A204.1 (cell line): ENCODE measurements around the gene D2HGDH.

ENCODE experiments used
- FAIRE-seq: peaks from 2 replicates; lab custom pipeline; 2012; peaks lifted over from hg19 to GRCh38; lab: Jason Lieb, UNC

Gene D2HGDH

GRCh38 chr2:241734467-241735208, at the start of gene D2HGDH:
D2HGDH (plus strand) TSS chr2:241734630; CDS start chr2:241735225, 595 bp downstream.
- FAIRE-seq = no peak

GRCh38 chr2:241686324-241686649, 48.1 kb upstream of the D2HGDH start:
- FAIRE-seq = no peak

- no peak for FAIRE-seq
Observed at GRCh38 chr2:241686650-241687425, 47.6 kb upstream of the D2HGDH start, which contains the start of gene DTYMK. DTYMK (minus strand) TSS chr2:241686815; CDS start chr2:241686783, 32 bp downstream.

- FAIRE-seq = no peak
Observed at GRCh38 chr2:241689306-241689705, 45.1 kb upstream of the D2HGDH start.

- FAIRE-seq = no peak
Observed at GRCh38 chr2:241690202-241690717, 44.2 kb upstream of the D2HGDH start.

GRCh38 chr2:241692448-241692847, 42.0 kb upstream of the D2HGDH start:
- no peak for FAIRE-seq

- no peak for FAIRE-seq
Observed at GRCh38 chr2:241695651-241696050, 38.8 kb upstream of the D2HGDH start.

- FAIRE-seq = no peak
Observed at GRCh38 chr2:241701149-241701398, 33.4 kb upstream of the D2HGDH start.

- no peak for FAIRE-seq
Observed at GRCh38 chr2:241701399-241702154, 32.9 kb upstream of the D2HGDH start, which contains the start of gene ING5. ING5 (plus strand) TSS chr2:241702039; CDS start chr2:241702066, 27 bp downstream.

GRCh38 chr2:241702155-241703031, 32.0 kb upstream of the D2HGDH start:
- no peak for FAIRE-seq

- no peak for FAIRE-seq
Observed at GRCh38 chr2:241703032-241703604, 31.3 kb upstream of the D2HGDH start.

GRCh38 chr2:241706537-241706936, 27.9 kb upstream of the D2HGDH start:
- no peak for FAIRE-seq

- no peak for FAIRE-seq
Observed at GRCh38 chr2:241708879-241709278, 25.6 kb upstream of the D2HGDH start.

GRCh38 chr2:241719093-241719492, 15.3 kb upstream of the D2HGDH start:
- no peak for FAIRE-seq

GRCh38 chr2:241720099-241720498, 14.3 kb upstream of the D2HGDH start:
- FAIRE-seq = no peak

GRCh38 chr2:241720560-241720959, 13.9 kb upstream of the D2HGDH start:
- FAIRE-seq = no peak

- no peak for FAIRE-seq
Observed at GRCh38 chr2:241721852-241722251, 12.6 kb upstream of the D2HGDH start.

- no peak for FAIRE-seq
Observed at GRCh38 chr2:241722896-241723454, 11.5 kb upstream of the D2HGDH start.

GRCh38 chr2:241724259-241724974, 10.0 kb upstream of the D2HGDH start:
- no peak for FAIRE-seq
